Activated naive CD8-positive, alpha-beta T cell (primary cell): ENCODE data around the gene HEYL.
"Not testable (repeated sequence)": the region's sequence is repeated elsewhere in the genome, so short reads cannot be mapped to it uniquely, and the experiment has no call there.

Source experiments
- H3K27ac Mint-ChIP-seq: one replicate; pipeline ENCODE4 v1.8.0; 2021; ENCODE audit warnings: mixed read lengths
- H3K27me3 Mint-ChIP-seq: one replicate; pipeline ENCODE4 v1.8.0; 2021; ENCODE audit warnings: mixed read lengths
- H3K36me3 Mint-ChIP-seq: one replicate; pipeline ENCODE4 v1.8.0; 2021; ENCODE audit warnings: mixed read lengths
- H3K4me1 Mint-ChIP-seq: one replicate; pipeline ENCODE4 v1.8.0; 2021; ENCODE audit warnings: low read depth, mixed read lengths
- H3K4me3 Mint-ChIP-seq: one replicate; pipeline ENCODE4 v1.8.0; 2021; ENCODE audit warnings: mild to moderate bottlenecking, mixed read lengths
- H3K9me3 Mint-ChIP-seq: one replicate; pipeline ENCODE4 v1.8.0; 2021; ENCODE audit warnings: low read depth, mixed read lengths

The HEYL gene

GRCh38 chr1:39617488-39618049 lies 21.9 kb downstream of the HEYL start:
- peaks cover 3% of the 10 kb centered on the region for H3K36me3 Mint-ChIP-seq
- no peaks in the 10 kb centered on the region for H3K4me1 Mint-ChIP-seq
- no peak overlapping the region for H3K27ac Mint-ChIP-seq
- H3K27me3 Mint-ChIP-seq, result peaks cover 6% of the 10 kb centered on the region
- no peak overlapping the region for H3K4me3 Mint-ChIP-seq
- no peaks in the 10 kb centered on the region for H3K9me3 Mint-ChIP-seq

GRCh38 chr1:39615086-39615673 lies 24.3 kb downstream of the HEYL start:
- Mint-ChIP-seq H3K27me3 (peaks cover 6% of the 10 kb centered on the region), H3K4me3 (no peak overlapping the region), H3K27ac (no peak overlapping the region), H3K36me3 (no peaks in the 10 kb centered on the region), H3K9me3 (no peaks in the 10 kb centered on the region), H3K4me1 (no peaks in the 10 kb centered on the region)

DNA sequence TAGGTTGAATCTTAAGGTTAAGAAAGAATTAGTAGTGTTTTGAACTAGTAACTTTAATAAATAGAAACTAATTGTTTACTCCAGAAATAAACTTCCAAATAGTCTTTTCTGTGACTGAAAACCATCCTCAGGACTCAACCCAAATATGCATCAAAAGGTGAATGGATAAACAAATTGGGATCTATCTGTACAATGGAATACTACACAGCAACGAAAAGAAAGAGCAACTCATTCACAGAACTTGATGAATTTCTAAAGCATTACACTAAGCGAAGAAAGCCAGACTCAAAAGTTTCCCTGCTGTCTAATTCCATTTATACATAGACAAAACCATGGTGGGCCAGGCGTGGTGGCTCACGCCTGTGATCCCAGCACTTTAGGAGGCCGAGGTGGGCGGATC lies 25.0 kb downstream of the HEYL start:
- no peak overlapping the region for H3K27ac Mint-ChIP-seq

GRCh38 chr1:39613250-39613649 lies 26.2 kb downstream of the HEYL start:
- H3K9me3 Mint-ChIP-seq, result no peaks in the 10 kb centered on the region

More for the DNA sequence above, 25.0 kb downstream of the HEYL start:
- no peak overlapping the region for H3K4me3 Mint-ChIP-seq
- peaks cover 6% of the 10 kb centered on the region for H3K27me3 Mint-ChIP-seq
- H3K36me3 Mint-ChIP-seq, result no peaks in the 10 kb centered on the region
- peaks cover under 1% of the 10 kb centered on the region for H3K4me1 Mint-ChIP-seq
- no peaks in the 10 kb centered on the region for H3K9me3 Mint-ChIP-seq

GRCh38 chr1:39609618-39610331 lies 29.7 kb downstream of the HEYL start:
- H3K9me3 Mint-ChIP-seq, result no peaks in the 10 kb centered on the region
- peaks cover 2% of the 10 kb centered on the region for H3K27me3 Mint-ChIP-seq
- peaks cover 4% of the 10 kb centered on the region for H3K4me1 Mint-ChIP-seq
- H3K27ac Mint-ChIP-seq, result no peak overlapping the region
- H3K4me3 Mint-ChIP-seq, result no peak overlapping the region
- H3K36me3 Mint-ChIP-seq, result no peaks in the 10 kb centered on the region

More at GRCh38 chr1:39613250-39613649, 26.2 kb downstream of the HEYL start:
- peaks cover 4% of the 10 kb centered on the region for H3K4me1 Mint-ChIP-seq
- H3K36me3 Mint-ChIP-seq, result no peaks in the 10 kb centered on the region
- no peak overlapping the region for H3K4me3 Mint-ChIP-seq
- H3K27ac Mint-ChIP-seq, result no peak overlapping the region
- H3K27me3 Mint-ChIP-seq, result peaks cover 4% of the 10 kb centered on the region

GRCh38 chr1:39608921-39609320 lies 30.5 kb downstream of the HEYL start:
- no peak overlapping the region for H3K27ac Mint-ChIP-seq
- no peaks in the 10 kb centered on the region for H3K9me3 Mint-ChIP-seq
- no peaks in the 10 kb centered on the region for H3K36me3 Mint-ChIP-seq
- H3K27me3 Mint-ChIP-seq, result peaks cover 4% of the 10 kb centered on the region
- H3K4me3 Mint-ChIP-seq, result no peak overlapping the region
- peaks cover 4% of the 10 kb centered on the region for H3K4me1 Mint-ChIP-seq

- not testable (repeated sequence) for H3K36me3 Mint-ChIP-seq, H3K27me3 Mint-ChIP-seq, H3K4me3 Mint-ChIP-seq, H3K4me1 Mint-ChIP-seq, H3K9me3 Mint-ChIP-seq, H3K27ac Mint-ChIP-seq
Observed at GRCh38 chr1:39603677-39604076, 35.8 kb downstream of the HEYL start.

DNA sequence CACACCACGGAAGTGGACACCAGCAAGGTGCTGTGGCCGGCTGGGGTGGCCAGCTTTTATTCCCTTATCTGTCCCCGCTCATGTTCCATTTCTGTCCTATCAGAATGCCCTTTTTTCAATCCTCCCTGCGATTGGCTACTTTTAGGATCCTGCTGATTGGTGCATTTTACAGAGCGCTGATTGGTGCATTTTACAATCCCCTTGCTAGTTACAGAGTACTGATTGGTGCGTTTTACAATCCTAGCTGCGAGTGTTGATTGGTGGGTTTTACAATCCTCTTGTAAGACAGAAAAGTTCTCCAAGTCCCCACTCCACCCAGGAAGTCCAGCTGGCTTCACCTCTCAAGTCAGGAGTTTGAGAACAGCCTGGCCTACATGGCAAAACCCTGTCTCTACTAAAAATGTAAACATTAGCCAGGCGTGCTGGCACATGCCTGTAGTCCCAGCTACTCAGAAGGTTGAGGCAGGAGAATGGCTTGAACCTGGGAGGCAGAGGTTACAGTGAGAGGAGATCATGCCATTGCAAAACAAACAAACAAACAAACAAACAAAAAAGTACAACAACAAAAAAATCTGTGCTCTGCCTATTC lies 37.7 kb downstream of the HEYL start:
- H3K36me3 Mint-ChIP-seq, H3K27me3 Mint-ChIP-seq, H3K4me1 Mint-ChIP-seq, H3K4me3 Mint-ChIP-seq, H3K9me3 Mint-ChIP-seq, H3K27ac Mint-ChIP-seq: not testable (repeated sequence)

- H3K4me3 Mint-ChIP-seq, result no peak overlapping the region
- H3K9me3 Mint-ChIP-seq, result no peaks in the 10 kb centered on the region
- H3K27ac Mint-ChIP-seq, result no peak overlapping the region
- H3K36me3 Mint-ChIP-seq, result no peaks in the 10 kb centered on the region
- no peaks in the 10 kb centered on the region for H3K4me1 Mint-ChIP-seq
- peaks cover 4% of the 10 kb centered on the region for H3K27me3 Mint-ChIP-seq
Observed at GRCh38 chr1:39596163-39596562, 43.3 kb downstream of the HEYL start.

GRCh38 chr1:39593386-39593785 lies 46.1 kb downstream of the HEYL start:
- Mint-ChIP-seq H3K27me3 (peaks cover 1% of the 10 kb centered on the region), H3K4me3 (no peak overlapping the region), H3K4me1 (no peaks in the 10 kb centered on the region), H3K36me3 (no peaks in the 10 kb centered on the region), H3K9me3 (no peaks in the 10 kb centered on the region), H3K27ac (no peak overlapping the region)

DNA sequence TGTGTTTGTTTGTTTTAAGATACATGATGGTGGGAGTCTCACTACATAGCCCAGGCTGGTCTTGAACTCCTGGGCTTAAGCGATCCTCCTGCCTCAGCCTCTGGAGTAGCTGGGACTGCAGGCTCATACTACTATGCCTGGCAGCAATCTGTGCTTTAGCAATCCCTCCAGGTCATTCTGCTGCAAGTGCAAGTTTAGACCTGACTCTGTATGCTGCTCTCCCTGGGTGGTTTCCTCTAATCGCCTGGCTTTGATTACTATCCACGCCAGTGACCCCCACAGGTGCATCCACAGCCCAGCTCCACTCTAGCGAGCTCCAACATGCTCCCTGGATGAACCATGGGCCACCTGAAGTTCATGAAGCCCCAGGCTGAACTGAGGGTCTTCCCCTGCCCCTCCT lies 47.4 kb downstream of the HEYL start:
- H3K36me3 Mint-ChIP-seq, result no peaks in the 10 kb centered on the region
- H3K9me3 Mint-ChIP-seq, result no peaks in the 10 kb centered on the region
- H3K4me3 Mint-ChIP-seq, result no peak overlapping the region
- peaks cover 1% of the 10 kb centered on the region for H3K27me3 Mint-ChIP-seq
- H3K27ac Mint-ChIP-seq, result no peak overlapping the region
- H3K4me1 Mint-ChIP-seq, result no peaks in the 10 kb centered on the region

DNA sequence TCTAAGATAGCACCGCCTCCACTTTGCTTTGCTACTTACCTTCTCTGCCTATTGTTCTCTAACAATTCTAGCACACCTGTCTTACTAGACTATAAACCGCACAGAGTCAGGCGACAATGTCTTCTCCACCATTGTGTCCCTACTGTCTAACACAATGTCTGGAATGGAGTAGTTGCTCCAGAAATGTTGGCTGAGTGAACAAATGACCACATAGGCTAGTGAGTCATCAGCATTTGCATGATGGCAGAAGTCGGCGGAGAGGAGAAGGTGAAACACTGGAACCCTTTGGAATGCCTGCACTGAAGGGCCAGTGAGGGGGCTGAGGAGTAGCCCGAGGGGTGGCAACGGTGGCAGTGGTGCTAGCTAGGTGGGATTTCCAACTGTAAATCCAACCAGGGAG lies 48.9 kb downstream of the HEYL start:
- Mint-ChIP-seq H3K9me3 (no peaks in the 10 kb centered on the region), H3K36me3 (no peaks in the 10 kb centered on the region), H3K27me3 (no peaks in the 10 kb centered on the region), H3K4me3 (no peak overlapping the region), H3K4me1 (no peaks in the 10 kb centered on the region), H3K27ac (no peak overlapping the region)

- Mint-ChIP-seq H3K27ac (no peak overlapping the region), H3K27me3 (no peaks in the 10 kb centered on the region), H3K4me1 (no peaks in the 10 kb centered on the region), H3K9me3 (no peaks in the 10 kb centered on the region), H3K36me3 (no peaks in the 10 kb centered on the region), H3K4me3 (no peak overlapping the region)
Observed at GRCh38 chr1:39585933-39586332, 53.5 kb downstream of the HEYL start.

DNA sequence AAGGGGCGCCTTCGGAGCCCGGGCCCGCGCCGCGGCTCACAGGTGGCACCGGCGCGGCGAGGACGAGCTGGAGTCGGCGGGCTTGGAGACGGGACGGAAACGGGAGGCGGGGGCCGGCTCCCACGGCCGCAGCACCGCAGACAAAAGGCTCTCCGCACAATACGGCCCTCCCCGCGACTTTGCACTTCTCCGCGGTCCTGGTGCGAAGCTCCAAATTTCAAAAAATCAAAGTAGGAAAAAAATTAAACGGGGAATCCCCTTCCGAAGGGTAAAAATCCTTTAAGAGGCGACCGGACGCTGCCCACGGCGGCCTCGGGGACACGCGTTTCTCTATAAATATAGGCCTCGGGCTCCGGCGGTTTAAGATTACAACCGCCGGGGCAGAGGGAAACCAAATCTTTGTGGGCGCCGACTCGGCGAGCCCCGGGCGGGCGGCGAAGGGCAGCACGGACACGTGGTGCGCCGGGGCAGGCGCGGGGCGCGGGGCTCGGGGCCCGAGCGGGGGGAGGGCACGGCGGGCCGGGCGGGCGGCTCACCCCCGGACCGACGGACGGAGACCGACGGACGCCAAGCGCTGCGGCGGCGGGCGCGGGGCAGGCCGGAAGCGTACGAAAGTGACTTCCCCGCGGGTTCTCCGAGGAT lies 63.3 kb downstream of the HEYL start:
- Mint-ChIP-seq H3K9me3 (no peaks in the 10 kb centered on the region), H3K27ac (peak overlapping the region; percentile 89), H3K4me1 (peaks cover 37% of the 10 kb centered on the region), H3K36me3 (peaks cover 20% of the 10 kb centered on the region), H3K4me3 (peak overlapping the region; percentile 96), H3K27me3 (no peaks in the 10 kb centered on the region)
